Limb (tissue), 2 donors: ENCODE data around the gene AKR1E2.

Experiments
- DNase-seq, 2 donors: peaks; one replicate each; pipeline ENCODE4 v3.0.0-alpha.2; 2016; ENCODE audit errors: extremely low spot score in 2 of 2

AKR1E2 gene

GRCh38 chr10:4844864-4845263 is 18.9 kb downstream of the AKR1E2 start:
- DNase-seq: no peak

- no peak for DNase-seq
Observed at GRCh38 chr10:4845766-4846165, 19.8 kb downstream of the AKR1E2 start.

GRCh38 chr10:4846775-4847174 is 20.8 kb downstream of the AKR1E2 start:
- DNase-seq: no peak

- DNase-seq: no peak
Observed at GRCh38 chr10:4847561-4848355, 21.8 kb downstream of the AKR1E2 start.

GRCh38 chr10:4848356-4849041 is 22.5 kb downstream of the AKR1E2 start:
- DNase-seq: no peak

GRCh38 chr10:4849042-4849402 is 23.0 kb downstream of the AKR1E2 start:
- no peak for DNase-seq

GRCh38 chr10:4849555-4850242 is 23.7 kb downstream of the AKR1E2 start:
- DNase-seq: peak; percentile 92 to 94

- no peak for DNase-seq
Observed at GRCh38 chr10:4850397-4850796, 24.4 kb downstream of the AKR1E2 start.

- DNase-seq: no peak
Observed at GRCh38 chr10:4851176-4851575, 25.2 kb downstream of the AKR1E2 start.

- DNase-seq: peak in 1 of 2 donors; percentile 45
Observed at GRCh38 chr10:4851846-4852245, 25.8 kb downstream of the AKR1E2 start.

- no peak for DNase-seq
Observed at GRCh38 chr10:4865945-4866661, 40.1 kb downstream of the AKR1E2 start.

GRCh38 chr10:4867109-4867519 is 41.1 kb downstream of the AKR1E2 start:
- DNase-seq: no peak

- DNase-seq: no peak
Observed at GRCh38 chr10:4867520-4868356, 41.7 kb downstream of the AKR1E2 start.

- DNase-seq: no peak
Observed at GRCh38 chr10:4868357-4868657, 42.3 kb downstream of the AKR1E2 start.

GRCh38 chr10:4882704-4883078 is 56.7 kb downstream of the AKR1E2 start:
- DNase-seq: no peak

GRCh38 chr10:4883079-4883739 is 57.2 kb downstream of the AKR1E2 start:
- DNase-seq: no peak

- DNase-seq: no peak
Observed at GRCh38 chr10:4885162-4885561, 59.2 kb downstream of the AKR1E2 start.

GRCh38 chr10:4887501-4887900 is 61.5 kb downstream of the AKR1E2 start:
- no peak for DNase-seq

- DNase-seq: peak in 1 of 2 donors; percentile 8
Observed at GRCh38 chr10:4888236-4888635, 62.2 kb downstream of the AKR1E2 start.

GRCh38 chr10:4889959-4890358 is 64.0 kb downstream of the AKR1E2 start:
- DNase-seq: no peak

- DNase-seq: no peak
Observed at GRCh38 chr10:4892681-4893080, 66.7 kb downstream of the AKR1E2 start.
